ENCODE results near the gene VTI1A. TPM values are rescaled to one million over a fixed set of nuclear protein-coding genes. Genes with fewer than 3 reads are reported as not detected.

Gene VTI1A
- total and polyA plus RNA-seq, 9 donors, result 7.8 to 48.2 (median 20.0) TPM

DNA sequence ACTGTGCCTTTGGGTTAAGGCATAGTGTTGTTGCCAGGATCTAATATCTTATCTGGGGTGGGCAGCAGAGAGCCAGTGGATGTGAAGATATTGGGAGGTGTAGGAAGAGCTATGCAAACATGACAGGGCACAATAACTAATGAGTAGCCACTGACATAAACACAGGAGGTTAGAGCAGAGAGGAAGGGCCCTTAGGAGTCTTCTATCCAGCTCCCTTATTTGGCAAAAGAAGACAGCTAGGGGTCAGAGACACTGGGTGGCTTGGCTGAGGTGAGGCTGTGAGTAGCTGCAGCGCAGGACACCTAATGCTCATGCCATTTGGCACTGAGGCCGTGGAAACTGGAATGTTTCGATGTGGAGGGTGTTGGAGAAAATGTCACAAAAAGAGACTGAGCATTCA, 326.8 kb downstream of the VTI1A start:
- no peaks in the 10 kb centered on the region for H3K27me3 ChIP-seq
- 97 to 98% (median 97%) methylated on average over 3 of the region's 3 CpGs for WGBS, 3 donors
- TF ChIP-seq, protein P1, sequence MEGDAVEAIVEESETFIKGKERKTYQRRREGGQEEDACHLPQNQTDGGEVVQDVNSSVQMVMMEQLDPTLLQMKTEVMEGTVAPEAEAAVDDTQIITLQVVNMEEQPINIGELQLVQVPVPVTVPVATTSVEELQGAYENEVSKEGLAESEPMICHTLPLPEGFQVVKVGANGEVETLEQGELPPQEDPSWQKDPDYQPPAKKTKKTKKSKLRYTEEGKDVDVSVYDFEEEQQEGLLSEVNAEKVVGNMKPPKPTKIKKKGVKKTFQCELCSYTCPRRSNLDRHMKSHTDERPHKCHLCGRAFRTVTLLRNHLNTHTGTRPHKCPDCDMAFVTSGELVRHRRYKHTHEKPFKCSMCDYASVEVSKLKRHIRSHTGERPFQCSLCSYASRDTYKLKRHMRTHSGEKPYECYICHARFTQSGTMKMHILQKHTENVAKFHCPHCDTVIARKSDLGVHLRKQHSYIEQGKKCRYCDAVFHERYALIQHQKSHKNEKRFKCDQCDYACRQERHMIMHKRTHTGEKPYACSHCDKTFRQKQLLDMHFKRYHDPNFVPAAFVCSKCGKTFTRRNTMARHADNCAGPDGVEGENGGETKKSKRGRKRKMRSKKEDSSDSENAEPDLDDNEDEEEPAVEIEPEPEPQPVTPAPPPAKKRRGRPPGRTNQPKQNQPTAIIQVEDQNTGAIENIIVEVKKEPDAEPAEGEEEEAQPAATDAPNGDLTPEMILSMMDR (IDR thresholded peaks at IDR 0.05), result no peak
- no peak for TF ChIP-seq POLR2A (IDR thresholded peaks at IDR 0.05)
- TF ChIP-seq EP300 (IDR thresholded peaks at IDR 0.05), result no peak
- no peak overlapping the region for H3K27ac ChIP-seq
- H3K4me3 ChIP-seq, result no peak overlapping the region
- H3K9me3 ChIP-seq, result no peaks in the 10 kb centered on the region
- no peaks in the 10 kb centered on the region for H3K36me3 ChIP-seq
- peaks cover 4% of the 10 kb centered on the region for H3K4me1 ChIP-seq (ENCODE audit: insufficient read depth)
- intact Hi-C loops (cut with DNase I), result no loop called here
- no peak for DNase-seq

DNA sequence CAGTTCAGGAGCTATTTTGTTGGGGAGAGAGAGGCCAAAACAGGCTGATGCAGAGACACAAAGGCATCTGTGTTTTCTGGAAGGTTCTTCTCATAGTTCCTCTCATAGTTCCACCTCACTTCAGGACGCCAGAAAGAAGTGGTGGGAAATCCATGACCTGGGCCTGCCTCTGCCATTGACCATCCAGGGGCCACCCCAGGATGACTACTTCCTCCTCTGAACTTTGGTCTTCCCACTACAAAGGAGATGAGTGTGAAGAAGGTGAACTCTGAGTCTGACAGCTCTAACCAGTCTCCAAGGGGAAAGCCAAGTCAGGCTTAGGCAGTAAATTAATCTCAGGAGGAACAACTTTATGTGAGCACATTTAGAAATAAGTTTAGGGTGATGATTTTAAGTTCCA, 327.2 kb downstream of the VTI1A start:
- intact Hi-C loops (cut with DNase I), result no loop called here
- WGBS, 3 donors, result 90 to 98% (median 96%) methylated on average over 1 of the region's 1 CpG
- Histone ChIP-seq H3K36me3 (no peaks in the 10 kb centered on the region), H3K27ac (no peak overlapping the region), H3K4me1 (ENCODE audit: insufficient read depth) (peaks cover 4% of the 10 kb centered on the region), H3K4me3 (no peak overlapping the region), H3K9me3 (no peaks in the 10 kb centered on the region), H3K27me3 (no peaks in the 10 kb centered on the region)
- TF ChIP-seq, protein P1 (IDR thresholded peaks at IDR 0.05), result no peak
- TF ChIP-seq POLR2A (IDR thresholded peaks at IDR 0.05) (no peak), EP300 (IDR thresholded peaks at IDR 0.05) (no peak)
- DNase-seq, result no peak

DNA sequence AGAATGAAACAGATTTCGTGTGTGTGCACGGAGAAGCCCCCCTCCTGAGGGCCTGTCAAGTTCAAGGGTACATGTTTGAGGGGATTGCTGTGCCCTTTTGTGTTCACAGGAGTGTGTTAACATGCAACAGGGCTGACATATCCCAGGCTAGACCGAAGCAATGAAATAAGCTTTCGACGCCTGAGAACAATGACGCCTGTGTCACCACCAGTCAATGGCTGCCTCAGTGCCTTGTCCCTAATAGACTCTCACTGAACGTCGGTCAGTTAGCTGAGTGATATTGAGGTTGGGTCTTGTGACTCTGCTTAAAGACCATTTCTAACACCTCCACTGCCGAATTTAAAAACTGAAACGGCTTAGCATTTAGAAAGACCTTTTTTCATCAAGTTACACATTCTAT, 327.8 kb downstream of the VTI1A start:
- H3K4me3 ChIP-seq, result no peak overlapping the region
- H3K9me3 ChIP-seq, result no peaks in the 10 kb centered on the region
- intact Hi-C loops (cut with DNase I), result no loop called here
- 92 to 96% (median 95%) methylated on average over 10 of the region's 10 CpGs for WGBS, 3 donors
- no peaks in the 10 kb centered on the region for H3K27me3 ChIP-seq
- H3K4me1 ChIP-seq (ENCODE audit: insufficient read depth), result peaks cover 4% of the 10 kb centered on the region
- no peak for TF ChIP-seq POLR2A (IDR thresholded peaks at IDR 0.05)
- no peak for TF ChIP-seq EP300 (IDR thresholded peaks at IDR 0.05)
- TF ChIP-seq, protein P1 (IDR thresholded peaks at IDR 0.05), result no peak
- H3K36me3 ChIP-seq, result no peaks in the 10 kb centered on the region
- no peak for DNase-seq
- no peak overlapping the region for H3K27ac ChIP-seq

DNA sequence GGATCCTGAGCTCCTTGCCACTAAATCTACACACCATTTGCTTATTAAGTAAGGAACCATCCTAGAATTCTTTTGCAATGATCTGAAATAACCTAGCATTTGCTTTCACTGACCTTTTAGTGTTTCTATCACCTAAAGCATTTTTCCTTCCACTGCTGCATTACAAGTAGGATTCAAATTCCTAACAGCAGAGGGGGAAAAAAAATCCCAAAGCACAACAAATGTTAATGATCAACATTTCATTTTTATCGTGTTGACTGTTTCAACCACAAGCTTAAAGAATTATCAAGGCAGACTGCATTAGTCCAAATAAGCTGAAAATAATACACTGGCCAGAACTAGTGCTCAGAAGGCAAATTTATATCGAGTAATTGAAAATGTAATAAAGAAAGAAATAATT, 328.4 kb downstream of the VTI1A start:
- Histone ChIP-seq H3K4me1 (ENCODE audit: insufficient read depth) (peaks cover 4% of the 10 kb centered on the region), H3K4me3 (no peak overlapping the region), H3K27ac (no peak overlapping the region), H3K27me3 (no peaks in the 10 kb centered on the region), H3K36me3 (no peaks in the 10 kb centered on the region), H3K9me3 (no peaks in the 10 kb centered on the region)
- WGBS, 3 donors, result 6 to 16% (median 16%) methylated on average over 2 of the region's 2 CpGs
- DNase-seq, result no peak
- intact Hi-C loops (cut with DNase I), result no loop called here
- TF ChIP-seq EP300 (IDR thresholded peaks at IDR 0.05) (no peak), POLR2A (IDR thresholded peaks at IDR 0.05) (no peak)
- TF ChIP-seq, protein P1 (IDR thresholded peaks at IDR 0.05), result peak in 1 of 3 donors; percentile 15

All from ovary (tissue), 9 donors.